ENCODE data around the gene RUNX3.

- no peak for TF ChIP-seq CTCF (IDR thresholded peaks at IDR 0.05)
- no peak for TF ChIP-seq POLR2A (IDR thresholded peaks at IDR 0.05)
Observed at GRCh38 chr1:24934310-24935195, 4.5 kb upstream of the RUNX3 start.

All from uterus (tissue), 2 donors.